ENCODE measurements around the gene CAB39. TPM values are rescaled to one million over a fixed set of nuclear protein-coding genes. Genes with fewer than 3 reads are reported as not detected.

Gene CAB39
- total RNA-seq, 4 donors from 2014 or later = 70.8 to 97.6 (median 87.4) TPM

GRCh38 chr2:230762317-230762896, 49.8 kb downstream of the CAB39 start:
- TF ChIP-seq CTCF (IDR thresholded peaks at IDR 0.05) (no peak), POLR2A (IDR thresholded peaks at IDR 0.05) (no peak)
- Histone ChIP-seq H3K27me3 (no peaks in the 10 kb centered on the region), H3K27ac (no peak overlapping the region), H3K9me3 (no peaks in the 10 kb centered on the region), H3K36me3 (peaks cover 0 to 11% of the 10 kb centered on the region in 2 donors), H3K4me3 (replicated peaks in 1 of 3) (no peak overlapping the region), H3K4me1 (peaks cover 20 to 27% of the 10 kb centered on the region in 2 donors)
- intact Hi-C loops (cut with DNase I) = no loop called here
- WGBS, 2 donors = 82 to 88% methylated on average over 4 of the region's 4 CpGs
- no peak for DNase-seq

- intact Hi-C loops (cut with DNase I) = no loop called here
- no peaks in the 10 kb centered on the region for H3K27me3 ChIP-seq
- no peak for DNase-seq
- H3K4me3 ChIP-seq (replicated peaks in 1 of 3) = no peak overlapping the region
- TF ChIP-seq CTCF (IDR thresholded peaks at IDR 0.05) (no peak), POLR2A (IDR thresholded peaks at IDR 0.05) (no peak)
- H3K27ac ChIP-seq = no peak overlapping the region
- WGBS, 2 donors = 94 to 100% methylated on average over 1 of the region's 1 CpG
- no peaks in the 10 kb centered on the region for H3K9me3 ChIP-seq
- peaks cover 0 to 14% of the 10 kb centered on the region in 2 donors for H3K36me3 ChIP-seq
- peaks cover 12% of the 10 kb centered on the region in 2 donors for H3K4me1 ChIP-seq
Observed at GRCh38 chr2:230764346-230764745, 51.7 kb downstream of the CAB39 start.

- TF ChIP-seq CTCF (IDR thresholded peaks at IDR 0.05) (no peak), POLR2A (IDR thresholded peaks at IDR 0.05) (no peak)
- intact Hi-C loops (cut with DNase I) = no loop called here
- no peak overlapping the region for H3K4me3 ChIP-seq (replicated peaks in 1 of 3)
- no peaks in the 10 kb centered on the region for H3K27me3 ChIP-seq
- peaks cover under 1 to 1% of the 10 kb centered on the region in 2 donors for H3K4me1 ChIP-seq
- DNase-seq = no peak
- H3K36me3 ChIP-seq = peaks cover 0 to 14% of the 10 kb centered on the region in 2 donors
- no peaks in the 10 kb centered on the region for H3K9me3 ChIP-seq
- no peak overlapping the region for H3K27ac ChIP-seq
- 82 to 87% methylated on average over 4 of the region's 4 CpGs for WGBS, 2 donors
Observed at GRCh38 chr2:230765611-230766300, 53.1 kb downstream of the CAB39 start.

GRCh38 chr2:230767862-230768388, 55.3 kb downstream of the CAB39 start:
- no peak overlapping the region for H3K27ac ChIP-seq
- TF ChIP-seq POLR2A (IDR thresholded peaks at IDR 0.05) (no peak), CTCF (IDR thresholded peaks at IDR 0.05) (no peak)
- intact Hi-C loops (cut with DNase I) = no loop called here
- H3K9me3 ChIP-seq = no peaks in the 10 kb centered on the region
- peaks cover 0 to 3% of the 10 kb centered on the region in 2 donors for H3K36me3 ChIP-seq
- no peak for DNase-seq
- H3K4me1 ChIP-seq = no peaks in the 10 kb centered on the region
- no peaks in the 10 kb centered on the region for H3K27me3 ChIP-seq
- H3K4me3 ChIP-seq (replicated peaks in 1 of 3) = no peak overlapping the region
- WGBS, 2 donors = 87 to 94% methylated on average over 2 of the region's 2 CpGs

GRCh38 chr2:230770804-230771203, 58.2 kb downstream of the CAB39 start:
- TF ChIP-seq CTCF (IDR thresholded peaks at IDR 0.05) = no peak
- no peak for TF ChIP-seq POLR2A (IDR thresholded peaks at IDR 0.05)
- 91 to 96% methylated on average over 3 of the region's 3 CpGs for WGBS, 2 donors

More at GRCh38 chr2:230770804-230771203, 58.2 kb downstream of the CAB39 start:
- Histone ChIP-seq H3K27me3 (no peaks in the 10 kb centered on the region), H3K4me1 (peaks cover 0 to 5% of the 10 kb centered on the region in 2 donors), H3K27ac (no peak overlapping the region), H3K36me3 (peaks cover 0 to 3% of the 10 kb centered on the region in 2 donors), H3K9me3 (no peaks in the 10 kb centered on the region), H3K4me3 (replicated peaks in 1 of 3) (no peak overlapping the region)
- intact Hi-C loops (cut with DNase I) = no loop called here
- no peak for DNase-seq
